HG02678 (cell line): Measurements from ENCODE around the gene GRAP2.
"Not testable (repeated sequence)": the region's sequence is repeated elsewhere in the genome, so short reads cannot be mapped to it uniquely, and the experiment has no call there.

Experiments
- ATAC-seq: cut with Tn5 transposase; IDR thresholded peaks from one replicate; pipeline ENCODE4 v1.9.1; 2021; ENCODE audit warnings: mild to moderate bottlenecking, moderate library complexity; ENCODE audit not compliant: unreplicated experiment

Gene GRAP2

GRCh38 chr22:39991159-39991860 lies 90.4 kb downstream of the GRAP2 start:
- no peak for ATAC-seq

- no peak for ATAC-seq
Observed at GRCh38 chr22:39992088-39992826, 91.4 kb downstream of the GRAP2 start.

GRCh38 chr22:39992894-39993293 lies 92.0 kb downstream of the GRAP2 start:
- not testable (repeated sequence) for ATAC-seq

- ATAC-seq = no peak
Observed at GRCh38 chr22:39994041-39994565, 93.2 kb downstream of the GRAP2 start.

GRCh38 chr22:39994566-39995392 lies 93.9 kb downstream of the GRAP2 start, which contains the start of gene FAM83F:
Gene FAM83F, plus strand, starts transcription at chr22:39994954. Its CDS starts 89 bp downstream, at chr22:39995043.
- ATAC-seq = no peak

- no peak for ATAC-seq
Observed at GRCh38 chr22:39995393-39996252, 94.7 kb downstream of the GRAP2 start.

- ATAC-seq = no peak
Observed at GRCh38 chr22:39996732-39997131, 95.8 kb downstream of the GRAP2 start.

GRCh38 chr22:39997421-39997820 lies 96.5 kb downstream of the GRAP2 start:
- no peak for ATAC-seq

- ATAC-seq = no peak
Observed at GRCh38 chr22:39997939-39998726, 97.2 kb downstream of the GRAP2 start.

GRCh38 chr22:39999144-39999757 lies 98.4 kb downstream of the GRAP2 start:
- ATAC-seq = no peak

- no peak for ATAC-seq
Observed at GRCh38 chr22:40000171-40000570, 99.3 kb downstream of the GRAP2 start.

GRCh38 chr22:40001106-40001505 lies 100.2 kb downstream of the GRAP2 start:
- no peak for ATAC-seq

- no peak for ATAC-seq
Observed at GRCh38 chr22:40001800-40002577, 101.1 kb downstream of the GRAP2 start.

- no peak for ATAC-seq
Observed at GRCh38 chr22:40002935-40003715, 102.2 kb downstream of the GRAP2 start.

- no peak for ATAC-seq
Observed at GRCh38 chr22:40004836-40005235, 104.0 kb downstream of the GRAP2 start.

GRCh38 chr22:40006641-40007040 lies 105.8 kb downstream of the GRAP2 start:
- no peak for ATAC-seq
